ENCODE measurements around the gene ABCA13. TPM values are rescaled to one million over a fixed set of nuclear protein-coding genes. Genes with fewer than 3 reads are reported as not detected.

Gene ABCA13
- total RNA-seq, 1 donor from 2014 or later = not detected

DNA sequence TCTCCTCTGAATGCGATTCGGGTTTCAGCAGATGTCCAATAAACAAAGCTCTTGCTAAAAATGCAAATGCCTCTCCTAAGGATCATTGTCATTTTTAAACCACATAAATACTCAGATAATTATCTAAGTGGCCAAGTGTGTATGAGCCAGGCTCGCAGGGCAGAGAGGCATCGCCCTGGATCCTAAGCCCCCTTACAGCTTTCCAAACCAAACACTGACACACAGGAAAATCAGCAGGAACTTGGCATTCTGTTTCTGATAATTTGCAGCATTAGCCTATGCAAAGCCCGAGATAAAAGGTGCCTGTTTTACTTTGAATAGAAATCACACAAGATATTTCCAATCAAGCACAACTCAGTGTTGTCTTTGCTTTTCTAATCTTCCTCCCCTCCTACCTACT is 134.4 kb downstream of the ABCA13 start:
- intact Hi-C loops (cut with micrococcal nuclease) = no loop called here
- H3K4me3 ChIP-seq = no peak overlapping the region
- no peaks in the 10 kb centered on the region for H3K36me3 ChIP-seq
- no peak for TF ChIP-seq CTCF (IDR thresholded peaks at IDR 0.05; ENCODE audit: borderline replicate concordance)
- H3K27me3 ChIP-seq (ENCODE audit: low read depth) = peaks cover 12% of the 10 kb centered on the region
- H3K27ac ChIP-seq (replicated peaks) = no peak overlapping the region
- H3K4me1 ChIP-seq = no peaks in the 10 kb centered on the region
- no peak for DNase-seq
- no peaks in the 10 kb centered on the region for H3K9me3 ChIP-seq (replicated peaks)

DNA sequence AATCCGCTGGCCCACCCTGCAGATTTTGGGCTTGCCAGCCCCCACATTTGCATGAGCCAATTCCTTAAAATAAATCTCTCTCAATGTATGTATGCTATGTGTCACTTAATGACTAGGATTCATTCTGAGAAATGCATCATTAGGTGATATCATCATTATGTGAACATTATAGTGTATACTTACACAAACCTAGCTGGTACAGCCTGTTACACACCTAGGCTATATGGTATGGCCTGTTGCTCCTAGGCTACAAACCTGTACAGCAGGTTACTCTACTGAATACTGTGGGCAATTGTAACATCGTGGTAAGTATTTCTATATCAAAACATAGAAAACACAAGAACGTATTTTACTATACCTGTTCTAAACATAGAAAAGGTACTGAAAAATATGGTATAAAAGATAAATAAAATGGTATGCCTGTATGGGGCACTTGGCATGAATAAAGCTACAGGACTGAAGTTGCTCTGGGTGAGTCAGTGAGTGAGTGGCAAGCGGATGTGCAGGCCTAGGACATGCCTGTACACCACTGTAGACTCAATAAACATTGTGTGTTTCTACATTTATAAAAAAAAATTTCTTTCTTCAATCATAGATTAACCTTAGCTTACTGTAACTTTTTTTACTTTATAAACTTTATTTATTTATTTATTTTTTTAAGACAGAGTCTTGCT is 135.9 kb downstream of the ABCA13 start:
- intact Hi-C loops (cut with micrococcal nuclease) = no loop called here

GRCh38 chr7:48309720-48310119 is 138.5 kb downstream of the ABCA13 start:
- H3K4me3 ChIP-seq = no peak overlapping the region
- H3K27me3 ChIP-seq (ENCODE audit: low read depth) = peaks cover 12% of the 10 kb centered on the region
- no peaks in the 10 kb centered on the region for H3K4me1 ChIP-seq
- intact Hi-C loops (cut with micrococcal nuclease) = no loop called here
- no peak for TF ChIP-seq CTCF (IDR thresholded peaks at IDR 0.05; ENCODE audit: borderline replicate concordance)
- no peaks in the 10 kb centered on the region for H3K36me3 ChIP-seq
- no peaks in the 10 kb centered on the region for H3K9me3 ChIP-seq (replicated peaks)
- no peak for DNase-seq
- H3K27ac ChIP-seq (replicated peaks) = no peak overlapping the region

More for the DNA sequence above, 135.9 kb downstream of the ABCA13 start:
- Histone ChIP-seq H3K4me1 (no peaks in the 10 kb centered on the region), H3K9me3 (replicated peaks) (no peaks in the 10 kb centered on the region), H3K27ac (replicated peaks) (no peak overlapping the region), H3K27me3 (ENCODE audit: low read depth) (peaks cover 12% of the 10 kb centered on the region), H3K4me3 (no peak overlapping the region), H3K36me3 (no peaks in the 10 kb centered on the region)
- TF ChIP-seq CTCF (IDR thresholded peaks at IDR 0.05; ENCODE audit: borderline replicate concordance) = no peak
- no peak for DNase-seq

- Histone ChIP-seq H3K27ac (replicated peaks) (no peak overlapping the region), H3K27me3 (ENCODE audit: low read depth) (peaks cover 6% of the 10 kb centered on the region), H3K36me3 (no peaks in the 10 kb centered on the region), H3K9me3 (replicated peaks) (no peaks in the 10 kb centered on the region), H3K4me3 (no peak overlapping the region), H3K4me1 (no peaks in the 10 kb centered on the region)
- intact Hi-C loops (cut with micrococcal nuclease) = no loop called here
- TF ChIP-seq CTCF (IDR thresholded peaks at IDR 0.05; ENCODE audit: borderline replicate concordance) = no peak
- DNase-seq = no peak
Observed at GRCh38 chr7:48311464-48312100, 140.3 kb downstream of the ABCA13 start.

GRCh38 chr7:48312151-48312550 is 140.9 kb downstream of the ABCA13 start:
- H3K9me3 ChIP-seq (replicated peaks) = no peaks in the 10 kb centered on the region

More at GRCh38 chr7:48312151-48312550, 140.9 kb downstream of the ABCA13 start:
- no peak for TF ChIP-seq CTCF (IDR thresholded peaks at IDR 0.05; ENCODE audit: borderline replicate concordance)
- no peaks in the 10 kb centered on the region for H3K36me3 ChIP-seq
- intact Hi-C loops (cut with micrococcal nuclease) = no loop called here
- DNase-seq = no peak
- no peak overlapping the region for H3K27ac ChIP-seq (replicated peaks)
- H3K4me1 ChIP-seq = no peaks in the 10 kb centered on the region
- no peak overlapping the region for H3K4me3 ChIP-seq
- H3K27me3 ChIP-seq (ENCODE audit: low read depth) = peaks cover 6% of the 10 kb centered on the region

Measured in left ventricle myocardium inferior (tissue), 1 donor.